Trophoblast cell (in vitro differentiated cells and primary cell): Measurements from ENCODE around the gene STXBP3.

Experiments used
- DNase-seq, 2 donors: peaks; one replicate each; pipeline ENCODE4 v3.0.0-alpha.2; 2016
- H2AFZ ChIP-seq: 2 replicates; pipeline ENCODE4 v1.6.1; 2013; ENCODE audit warnings: low read length, moderate library complexity, mild to moderate bottlenecking; ENCODE audit not compliant: insufficient read depth, poor library complexity
- H2AK5ac ChIP-seq: 2 replicates; pipeline ENCODE4 v1.6.1; 2013; ENCODE audit warnings: mild to moderate bottlenecking, low read length
- H2BK120ac ChIP-seq: 2 replicates; pipeline ENCODE4 v1.6.1; 2013; ENCODE audit warnings: low read length, mild to moderate bottlenecking, moderate library complexity; ENCODE audit not compliant: insufficient read depth, poor library complexity
- H2BK12ac ChIP-seq: 2 replicates; pipeline ENCODE4 v1.6.1; 2013; ENCODE audit warnings: mild to moderate bottlenecking, low read length, moderate library complexity
- H2BK5ac ChIP-seq: 2 replicates; pipeline ENCODE4 v1.6.1; 2013; ENCODE audit warnings: low read length, low read depth, moderate library complexity, mild to moderate bottlenecking; ENCODE audit not compliant: poor library complexity
- H3K14ac ChIP-seq: 2 replicates; pipeline ENCODE4 v1.6.1; 2013; ENCODE audit warnings: mild to moderate bottlenecking, low read length
- H3K18ac ChIP-seq: 2 replicates; pipeline ENCODE4 v1.6.1; 2013; ENCODE audit warnings: mild to moderate bottlenecking, low read length
- H3K23ac ChIP-seq: 2 replicates; pipeline ENCODE4 v1.6.1; 2013; ENCODE audit warnings: low read length
- H3K27ac ChIP-seq: 2 replicates; pipeline ENCODE4 v1.5.1; 2013; ENCODE audit warnings: low read depth, mild to moderate bottlenecking, inconsistent platforms, low read length, moderate library complexity
- H3K27me3 ChIP-seq: 2 replicates; pipeline ENCODE4 v1.6.1; 2013; ENCODE audit warnings: inconsistent platforms, mild to moderate bottlenecking, low read length, moderate library complexity; ENCODE audit not compliant: insufficient read depth
- H3K36me3 ChIP-seq, 2 experiments: 1 replicate in 1 of 2; 2 replicates in 1 of 2; pipeline ENCODE4 v1.6.1; 2013; ENCODE audit warnings: low read length in 2 of 2, mild to moderate bottlenecking in 2 of 2, moderate library complexity in 1 of 2; ENCODE audit not compliant: insufficient read depth in 2 of 2, control insufficient read depth in 1 of 2
- H3K4ac ChIP-seq: 2 replicates; pipeline ENCODE4 v1.6.1; 2013; ENCODE audit warnings: low read depth, mild to moderate bottlenecking, low read length, moderate library complexity
- H3K4me1 ChIP-seq, 2 experiments: 1 replicate in 1 of 2; 2 replicates in 1 of 2; pipeline ENCODE4 v1.6.1; 2013; ENCODE audit warnings: low read length in 2 of 2, mild to moderate bottlenecking in 2 of 2, moderate library complexity in 1 of 2; ENCODE audit not compliant: insufficient read depth in 2 of 2, control insufficient read depth in 1 of 2
- H3K4me2 ChIP-seq: 2 replicates; pipeline ENCODE4 v1.6.1; 2013; ENCODE audit warnings: inconsistent platforms, mild to moderate bottlenecking, low read length, moderate library complexity
- H3K4me3 ChIP-seq: 2 replicates; pipeline ENCODE4 v1.5.1; 2013; ENCODE audit warnings: mild to moderate bottlenecking, low read depth, low read length, inconsistent platforms
- H3K79me1 ChIP-seq: one replicate; pipeline ENCODE4 v1.6.1; 2013; ENCODE audit warnings: low read length
- H3K79me2 ChIP-seq: 2 replicates; pipeline ENCODE4 v1.6.1; 2013; ENCODE audit warnings: low read length, mild to moderate bottlenecking; ENCODE audit not compliant: control insufficient read depth, insufficient read depth, poor library complexity
- H3K9ac ChIP-seq: 2 replicates; pipeline ENCODE4 v1.6.1; 2013; ENCODE audit warnings: mild to moderate bottlenecking, low read length
- H3K9me3 ChIP-seq: 2 replicates; pipeline ENCODE4 v1.6.1; 2013; ENCODE audit warnings: low read depth, mild to moderate bottlenecking, control low read depth, inconsistent platforms, low read length; ENCODE audit not compliant: insufficient read depth
- H4K12ac ChIP-seq: 2 replicates; pipeline ENCODE4 v1.6.1; 2013; ENCODE audit warnings: low read depth, mild to moderate bottlenecking, low read length, moderate library complexity
- H4K8ac ChIP-seq: 2 replicates; pipeline ENCODE4 v1.6.1; 2013; ENCODE audit warnings: low read depth, mild to moderate bottlenecking, low read length, moderate library complexity
- H4K91ac ChIP-seq: one replicate; pipeline ENCODE4 v1.6.1; 2013; ENCODE audit warnings: low read depth, mild to moderate bottlenecking, low read length, moderate library complexity
- WGBS: extraction: QIAGEN DNeasy Blood & Tissue Kit; methylation state at CpG from one replicate; pipeline ENCODE4 v1.1.7; 2013; ENCODE audit warnings: missing lambda C conversion rate; ENCODE audit not compliant: insufficient read length, insufficient coverage; ENCODE audit errors: extremely low coverage; 5-methylcytosine and 5-hydroxymethylcytosine counted together

The STXBP3 gene

GRCh38 chr1:108703939-108704338 is 42.5 kb upstream of the STXBP3 start:
- no peak overlapping the region for H4K8ac ChIP-seq
- DNase-seq, result no peak

DNA sequence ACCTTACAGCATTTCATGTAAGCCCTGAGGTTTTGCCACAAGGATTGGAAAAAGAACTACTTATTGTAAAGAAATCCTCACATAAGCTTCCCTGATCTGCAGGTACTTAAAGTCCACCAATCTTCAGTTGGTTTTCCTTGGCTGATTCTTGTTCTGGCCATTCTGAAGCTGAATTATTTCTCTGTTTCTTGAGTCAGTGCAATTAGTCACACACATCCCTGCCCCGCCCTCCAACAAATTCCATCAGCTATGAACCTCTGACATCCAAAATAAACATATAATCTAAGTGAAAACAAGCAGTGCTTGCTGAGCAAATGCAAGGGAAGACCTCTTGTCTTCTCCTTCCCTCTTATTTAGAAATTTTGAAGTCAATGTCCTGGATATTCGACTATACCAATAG is 42.0 kb upstream of the STXBP3 start:
- H3K23ac ChIP-seq, result no peak overlapping the region
- peaks cover 3 to 6% of the 10 kb centered on the region in 2 experiments for H3K36me3 ChIP-seq
- H3K79me2 ChIP-seq, result no peaks in the 10 kb centered on the region
- H4K91ac ChIP-seq, result no peak overlapping the region
- no CpG with 5 or more reads among the region's 2 CpGs for WGBS
- H3K18ac ChIP-seq, result no peak overlapping the region
- DNase-seq, result no peak
- H3K27ac ChIP-seq, result no peak overlapping the region
- H3K4ac ChIP-seq, result no peak overlapping the region
- H2BK12ac ChIP-seq, result no peak overlapping the region
- H3K27me3 ChIP-seq, result no peaks in the 10 kb centered on the region
- no peaks in the 10 kb centered on the region for H3K79me1 ChIP-seq
- H3K9ac ChIP-seq, result no peak overlapping the region
- H3K4me2 ChIP-seq, result no peak overlapping the region
- no peak overlapping the region for H2AFZ ChIP-seq
- H3K4me3 ChIP-seq, result no peak overlapping the region
- H3K4me1 ChIP-seq, result no peaks in the 10 kb centered on the region
- no peak overlapping the region for H4K8ac ChIP-seq
- H2BK5ac ChIP-seq, result no peak overlapping the region
- H3K9me3 ChIP-seq, result no peaks in the 10 kb centered on the region
- H2BK120ac ChIP-seq, result no peak overlapping the region
- H2AK5ac ChIP-seq, result no peak overlapping the region
- H3K14ac ChIP-seq, result no peak overlapping the region
- no peak overlapping the region for H4K12ac ChIP-seq

More at GRCh38 chr1:108703939-108704338, 42.5 kb upstream of the STXBP3 start:
- Histone ChIP-seq H2BK12ac (no peak overlapping the region), H3K36me3 (peaks cover 7 to 11% of the 10 kb centered on the region in 2 experiments), H2AFZ (no peak overlapping the region), H3K18ac (no peak overlapping the region), H2AK5ac (no peak overlapping the region), H4K91ac (no peak overlapping the region), H3K14ac (no peak overlapping the region), H3K4me1 (no peaks in the 10 kb centered on the region), H3K4ac (no peak overlapping the region), H3K9ac (no peak overlapping the region), H3K27me3 (no peaks in the 10 kb centered on the region), H2BK120ac (no peak overlapping the region), H3K4me3 (no peak overlapping the region), H3K9me3 (no peaks in the 10 kb centered on the region), H2BK5ac (no peak overlapping the region), H3K23ac (no peak overlapping the region), H4K12ac (no peak overlapping the region), H3K79me1 (no peaks in the 10 kb centered on the region), H3K27ac (no peak overlapping the region), H3K79me2 (no peaks in the 10 kb centered on the region), H3K4me2 (no peak overlapping the region)
- no CpG with 5 or more reads among the region's 6 CpGs for WGBS

GRCh38 chr1:108706643-108707042 is 39.8 kb upstream of the STXBP3 start:
- no peak overlapping the region for H4K12ac ChIP-seq
- H3K27me3 ChIP-seq, result no peaks in the 10 kb centered on the region
- no peak overlapping the region for H4K91ac ChIP-seq
- H2AK5ac ChIP-seq, result no peak overlapping the region
- no peak overlapping the region for H3K18ac ChIP-seq
- WGBS, result no CpG with 5 or more reads among the region's 3 CpGs
- H3K27ac ChIP-seq, result no peak overlapping the region
- no peaks in the 10 kb centered on the region for H3K79me1 ChIP-seq
- no peaks in the 10 kb centered on the region for H3K9me3 ChIP-seq
- H3K23ac ChIP-seq, result no peak overlapping the region
- H2BK5ac ChIP-seq, result no peak overlapping the region
- no peak overlapping the region for H4K8ac ChIP-seq
- no peaks in the 10 kb centered on the region for H3K79me2 ChIP-seq
- H2AFZ ChIP-seq, result no peak overlapping the region
- no peak overlapping the region for H3K4me3 ChIP-seq
- no peak for DNase-seq
- H2BK120ac ChIP-seq, result no peak overlapping the region
- H3K4ac ChIP-seq, result no peak overlapping the region
- no peak overlapping the region for H3K14ac ChIP-seq
- H3K36me3 ChIP-seq, result peaks cover 2 to 3% of the 10 kb centered on the region in 2 experiments
- no peak overlapping the region for H2BK12ac ChIP-seq
- no peak overlapping the region for H3K4me2 ChIP-seq
- no peak overlapping the region for H3K9ac ChIP-seq
- H3K4me1 ChIP-seq, result no peaks in the 10 kb centered on the region

- no peak overlapping the region for H3K4me3 ChIP-seq
- H3K4me1 ChIP-seq, result no peaks in the 10 kb centered on the region
- H3K36me3 ChIP-seq, result no peaks in the 10 kb centered on the region
- no peak overlapping the region for H4K12ac ChIP-seq
- no peaks in the 10 kb centered on the region for H3K79me2 ChIP-seq
- no peak overlapping the region for H3K9ac ChIP-seq
- WGBS, result no CpG with 5 or more reads among the region's 7 CpGs
- no peak overlapping the region for H2BK12ac ChIP-seq
- H2BK5ac ChIP-seq, result no peak overlapping the region
- no peak overlapping the region for H3K27ac ChIP-seq
- no peak overlapping the region for H2AFZ ChIP-seq
- no peaks in the 10 kb centered on the region for H3K27me3 ChIP-seq
- no peak overlapping the region for H4K91ac ChIP-seq
- H3K9me3 ChIP-seq, result no peaks in the 10 kb centered on the region
- no peak overlapping the region for H3K4ac ChIP-seq
- no peak overlapping the region for H3K18ac ChIP-seq
- DNase-seq, result no peak
- no peaks in the 10 kb centered on the region for H3K79me1 ChIP-seq
- H2BK120ac ChIP-seq, result no peak overlapping the region
- H2AK5ac ChIP-seq, result no peak overlapping the region
- no peak overlapping the region for H3K4me2 ChIP-seq
- no peak overlapping the region for H4K8ac ChIP-seq
- H3K23ac ChIP-seq, result no peak overlapping the region
- H3K14ac ChIP-seq, result no peak overlapping the region
Observed at GRCh38 chr1:108708691-108709660, 37.5 kb upstream of the STXBP3 start.
